GM19238 (cell line): ENCODE results near the gene TCAP.
A peak's percentile ranks its signal among the peaks of the same experiment; 100 is the strongest.
"Not testable (repeated sequence)": the region's sequence is repeated elsewhere in the genome, so short reads cannot be mapped to it uniquely, and the experiment has no call there.

ENCODE experiments used
- DNase-seq: peaks from one replicate; pipeline ENCODE4 v3.0.0; 2011; ENCODE audit warnings: low spot score; ENCODE audit not compliant: insufficient read length

The TCAP gene

DNA sequence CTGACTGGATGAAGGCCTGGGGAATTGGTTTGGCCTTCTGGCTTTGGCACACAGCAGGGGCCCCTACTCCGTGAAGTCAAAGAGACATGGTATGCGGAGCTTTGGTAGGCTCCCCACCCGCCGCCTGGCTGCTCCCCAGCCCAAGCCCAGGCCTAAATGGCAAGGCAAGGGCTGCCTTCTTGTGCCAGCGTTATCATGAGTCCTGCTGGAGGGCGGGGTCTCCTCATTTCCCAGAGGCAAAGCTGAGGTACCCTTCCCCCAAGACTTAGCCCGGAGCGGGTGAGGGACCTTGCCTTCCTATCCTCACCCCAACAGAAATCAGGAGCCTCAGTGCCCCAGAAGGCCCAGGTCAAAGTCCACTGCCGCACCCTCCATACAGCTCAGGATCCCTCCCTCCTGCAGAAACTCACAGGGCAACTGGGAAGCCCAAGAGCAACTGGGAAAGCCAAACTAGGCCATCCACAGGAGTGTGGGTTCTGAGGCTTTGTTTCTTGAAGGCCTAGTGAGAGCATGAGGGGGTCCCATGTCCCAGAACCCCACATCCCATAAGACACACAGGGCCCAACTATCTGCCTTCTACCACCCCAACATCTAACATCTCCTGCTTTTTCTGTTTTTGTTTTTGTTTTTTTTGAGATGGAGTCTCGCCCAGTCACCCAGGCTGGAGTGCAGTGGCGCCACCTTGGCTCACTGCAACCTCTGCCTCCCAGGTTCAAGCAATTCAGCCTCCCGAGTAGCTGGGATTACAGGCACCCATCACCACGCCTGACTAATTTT lies 13.4 kb downstream of the TCAP start:
- no peak for DNase-seq

DNA sequence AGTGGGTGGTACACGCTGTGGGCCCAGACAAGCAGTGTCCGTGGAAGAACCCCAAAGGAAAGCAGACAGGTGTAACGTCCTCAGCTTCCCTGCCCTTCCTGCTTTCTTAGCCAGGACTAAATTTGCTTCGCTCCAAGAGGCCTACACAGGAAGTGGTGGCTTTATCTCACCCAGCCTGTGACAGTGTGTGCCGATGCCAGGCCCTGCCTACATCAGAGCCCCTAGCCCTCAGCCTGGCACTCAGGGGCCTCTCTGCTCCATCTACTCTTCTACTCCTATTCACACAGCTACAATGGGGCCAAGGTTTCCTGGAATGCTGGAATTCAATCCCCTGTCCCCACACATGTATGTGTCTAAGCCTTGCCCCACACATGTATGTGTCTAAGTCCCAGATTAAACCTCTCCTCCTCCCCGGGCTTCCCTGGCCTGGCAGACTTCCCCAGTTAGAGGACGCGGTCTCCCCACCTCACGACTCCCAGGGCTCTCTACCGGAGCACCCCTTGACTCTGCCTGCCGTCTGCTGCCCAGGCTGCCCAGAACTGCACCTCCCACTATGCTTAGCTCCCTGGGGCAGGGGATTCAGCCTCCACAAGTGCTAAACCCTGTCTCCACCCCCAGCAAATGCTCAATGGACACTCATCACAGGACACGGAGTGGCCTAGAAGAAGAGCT lies 14.5 kb downstream of the TCAP start:
- no peak for DNase-seq

DNA sequence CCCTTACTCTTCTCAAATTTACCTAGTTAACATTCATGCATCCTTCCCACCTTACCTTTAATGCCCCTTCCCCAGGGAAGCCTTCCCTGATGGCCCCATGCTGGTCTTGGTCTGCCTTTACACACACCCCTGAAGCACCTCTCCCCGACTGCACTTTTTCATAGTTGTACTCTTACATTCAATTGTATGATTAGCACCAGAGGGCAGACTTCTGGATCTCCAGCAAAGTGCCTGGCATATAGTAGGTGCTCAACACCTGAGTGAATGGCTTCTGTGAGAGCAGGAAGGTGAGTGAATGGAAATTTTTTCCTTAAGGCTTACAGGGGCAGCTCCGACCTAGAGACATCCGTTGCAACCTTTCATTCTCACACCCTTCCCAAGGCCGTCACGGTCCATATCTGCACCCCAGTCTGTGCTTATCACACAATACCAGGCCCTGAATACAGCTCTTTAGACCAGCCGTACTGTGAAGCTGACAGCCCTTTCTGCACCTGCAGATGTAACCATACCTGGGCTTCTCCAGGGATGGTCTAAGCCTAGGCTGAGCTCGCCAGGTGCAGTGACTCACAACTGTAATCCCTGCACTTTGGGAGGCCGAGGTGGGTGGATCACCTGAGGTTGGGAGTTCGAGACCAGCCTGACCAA lies 18.3 kb downstream of the TCAP start:
- DNase-seq, result no peak

DNA sequence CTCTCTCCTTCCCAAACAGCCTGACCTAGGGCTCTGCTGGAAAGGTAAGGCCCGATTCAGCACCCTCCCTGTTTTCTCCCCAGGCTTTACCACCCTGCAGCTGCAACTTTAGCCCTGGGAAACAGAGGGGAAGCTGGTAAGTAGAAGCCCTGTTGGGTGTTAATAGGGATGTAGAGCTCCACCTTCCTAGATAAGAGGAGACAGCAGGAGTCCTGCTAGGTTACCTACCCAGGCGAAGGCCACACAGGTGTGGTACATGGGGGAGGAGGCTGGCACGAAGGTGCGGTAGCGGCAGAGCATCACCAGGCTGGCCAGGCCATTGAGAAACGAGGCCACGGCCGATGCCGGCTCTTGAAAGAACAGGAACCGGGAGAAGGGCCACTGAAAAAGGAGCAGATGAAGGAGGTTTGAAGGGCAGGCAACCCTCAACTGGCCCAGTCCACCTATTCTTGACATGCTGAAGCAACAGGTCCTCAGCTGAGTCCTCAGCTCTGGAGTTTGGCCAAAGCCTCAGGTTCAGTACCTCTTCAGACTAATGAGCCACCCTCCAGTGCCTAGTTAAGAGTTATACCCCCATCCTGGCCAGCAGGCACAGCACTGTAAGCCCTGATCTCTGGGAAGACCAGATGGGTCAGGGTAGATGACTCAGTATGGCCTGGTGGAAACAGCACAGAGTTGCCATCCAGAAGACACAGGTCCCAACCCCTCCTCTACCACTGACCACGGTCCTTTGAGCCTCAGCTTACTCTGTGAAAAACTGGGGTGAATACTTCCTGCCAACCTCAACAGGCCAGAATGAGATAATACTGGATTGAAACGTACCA lies 19.4 kb downstream of the TCAP start:
- DNase-seq, result no peak

DNA sequence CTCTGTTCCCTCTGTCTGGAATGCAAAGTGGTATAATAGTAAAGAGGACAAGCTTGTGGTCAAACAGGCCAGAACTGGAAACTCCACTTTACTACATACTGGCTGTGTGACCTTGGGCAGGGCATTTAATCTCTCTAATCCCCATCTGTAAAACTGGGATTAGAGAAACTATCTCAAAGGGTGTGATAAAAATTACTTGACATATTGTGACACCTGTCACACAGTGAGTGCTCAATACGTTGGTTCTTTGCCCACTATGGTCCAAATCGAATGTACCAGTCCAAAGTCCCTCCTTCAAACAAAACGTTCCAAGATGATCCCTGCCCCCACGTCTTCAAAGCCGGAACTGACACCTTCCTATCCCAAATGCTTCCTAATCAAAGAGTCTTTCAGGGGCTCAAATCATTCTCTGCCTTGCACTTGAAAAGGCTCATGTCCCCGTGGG lies 22.0 kb downstream of the TCAP start:
- DNase-seq, result no peak

DNA sequence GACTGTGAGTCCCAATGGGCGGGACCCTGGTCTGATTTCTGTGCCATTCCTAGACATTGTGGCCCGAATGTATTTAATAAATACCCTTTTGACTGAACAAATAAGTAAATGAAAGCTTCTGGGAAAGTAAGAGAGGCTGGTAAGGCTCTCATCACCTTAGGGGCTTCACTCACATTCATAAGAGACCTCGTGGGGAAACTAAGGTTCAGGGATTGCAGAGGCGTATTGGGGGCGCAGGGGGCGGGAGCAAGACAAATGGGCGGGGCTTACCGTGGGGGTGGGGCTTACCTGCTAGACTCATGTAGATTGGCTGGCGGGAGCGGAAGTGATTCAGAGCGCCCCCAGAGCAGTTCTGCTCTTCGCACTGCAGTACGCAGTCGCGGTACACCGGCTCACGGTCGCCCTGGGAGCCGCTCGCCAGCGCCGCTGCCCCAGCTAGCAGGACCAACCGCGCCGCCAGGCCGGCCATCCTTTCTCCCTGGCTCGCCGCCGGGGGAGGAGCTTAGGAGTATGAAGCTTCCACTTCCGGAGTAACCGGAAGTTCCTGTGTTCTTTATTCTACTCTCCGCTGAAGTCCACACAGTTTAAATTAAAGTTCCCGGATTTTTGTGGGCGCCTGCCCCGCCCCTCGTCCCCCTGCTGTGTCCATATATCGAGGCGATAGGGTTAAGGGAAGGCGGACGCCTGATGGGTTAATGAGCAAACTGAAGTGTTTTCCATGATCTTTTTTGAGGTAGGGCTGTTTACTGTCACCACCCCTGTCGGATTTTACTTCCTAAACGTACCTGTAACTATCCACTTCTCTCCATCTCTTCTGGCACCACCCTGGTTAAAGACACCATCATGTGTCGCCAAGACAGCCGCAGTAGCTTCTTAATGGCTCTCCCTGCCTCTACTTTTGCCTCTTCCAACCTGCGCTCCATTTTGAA lies 22.7 kb downstream of the TCAP start, which contains the start of gene PGAP3:
TSS of gene PGAP3 (minus strand) at position 512 of the 929 bp plus-strand sequence. CDS start at position 469, 43 bp downstream.
- peak; percentile 89 for DNase-seq

DNA sequence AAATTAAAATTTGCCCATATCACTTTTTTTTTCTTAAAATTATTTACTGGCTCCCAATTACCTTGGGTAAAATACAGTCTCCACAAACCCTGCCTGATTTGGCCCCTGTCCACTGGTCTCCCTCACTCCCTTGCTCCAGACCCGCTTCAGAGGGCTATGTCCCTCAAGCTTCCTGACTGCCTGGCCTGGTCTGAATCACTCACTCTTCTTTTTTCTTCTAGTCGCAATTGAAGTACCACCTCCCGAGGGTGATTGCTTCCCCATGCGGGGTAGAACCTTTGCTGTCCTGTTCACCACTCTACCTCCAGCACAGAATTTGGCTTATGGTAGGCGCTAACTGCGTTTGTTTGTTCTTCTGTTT lies 23.3 kb downstream of the TCAP start:
- no peak for DNase-seq

DNA sequence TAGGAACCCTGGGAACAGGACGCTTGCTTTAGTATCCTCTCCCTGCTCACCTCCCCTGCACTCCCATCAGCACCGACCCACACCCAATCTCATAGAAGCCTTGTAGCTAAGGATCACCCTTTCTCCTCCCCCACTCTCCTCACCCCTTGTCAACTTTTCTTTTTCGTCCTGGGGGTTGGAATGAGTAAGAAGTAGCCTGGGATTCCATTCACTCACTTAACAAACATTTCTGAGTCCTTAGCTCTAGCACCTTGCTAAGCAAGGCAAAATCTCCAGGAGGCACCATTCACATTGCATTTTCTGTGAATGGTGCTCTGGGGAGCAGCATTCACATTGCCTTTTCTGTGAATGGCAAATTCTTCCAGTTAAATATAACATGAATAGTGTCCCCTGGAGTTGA lies 23.8 kb downstream of the TCAP start:
- no peak for DNase-seq

DNA sequence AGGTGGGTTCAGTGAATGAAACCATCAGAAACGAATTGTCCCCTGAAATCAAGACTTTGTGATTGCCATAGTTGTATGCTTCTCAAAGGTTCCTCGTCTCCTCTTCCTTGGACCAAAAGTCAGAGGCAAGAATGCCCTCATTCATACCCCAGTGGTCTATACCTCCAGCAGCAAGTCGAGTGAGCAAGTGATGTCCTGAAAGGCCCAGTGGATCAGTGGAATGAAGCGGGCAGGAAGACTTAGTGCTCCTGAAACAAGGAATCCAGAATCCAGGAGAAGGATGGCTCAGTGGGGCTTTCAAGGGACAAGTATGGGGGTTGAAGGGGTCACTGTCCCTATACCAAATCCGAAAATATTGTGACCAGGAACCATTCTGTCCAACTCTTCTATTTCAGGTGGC lies 29.4 kb downstream of the TCAP start:
- DNase-seq, result no peak

DNA sequence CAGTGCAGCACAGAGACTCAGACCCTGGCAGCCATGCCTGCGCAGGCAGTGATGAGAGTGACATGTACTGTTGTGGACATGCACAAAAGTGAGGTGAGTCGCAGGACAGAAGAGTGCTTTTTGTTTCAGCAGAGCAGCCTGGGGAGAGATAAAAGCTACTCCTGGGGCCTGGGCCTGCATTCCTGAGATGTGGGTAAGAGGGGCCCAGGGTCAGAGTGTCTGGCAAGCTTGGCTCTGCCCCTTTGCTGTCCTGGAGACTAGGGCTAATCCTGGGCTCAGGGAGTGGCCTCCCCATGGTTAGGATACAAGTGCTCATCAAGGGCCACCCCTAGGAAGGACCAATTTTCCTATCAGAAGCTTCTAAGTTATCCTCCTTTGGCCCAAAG lies 29.9 kb downstream of the TCAP start:
- DNase-seq, result no peak

DNA sequence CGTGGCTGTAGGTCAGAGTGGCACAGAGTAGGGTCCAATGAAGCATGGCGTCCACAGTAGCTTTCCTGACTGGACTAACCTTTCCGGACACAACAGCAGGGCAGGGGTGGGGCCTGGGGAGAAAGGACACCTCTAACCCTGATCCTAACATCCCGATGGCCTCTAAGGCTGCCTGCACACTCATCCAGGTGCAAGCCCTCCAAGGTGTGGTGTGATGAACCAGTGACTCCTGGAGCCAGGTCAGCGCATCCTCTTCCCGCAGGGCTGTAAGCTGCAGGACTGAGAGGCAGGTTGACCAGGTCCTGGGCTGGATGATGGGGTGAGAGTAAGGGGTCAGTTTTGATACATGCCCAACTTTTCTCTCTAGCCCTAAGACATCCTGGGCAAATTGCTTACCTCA lies 31.6 kb downstream of the TCAP start:
- no peak for DNase-seq

DNA sequence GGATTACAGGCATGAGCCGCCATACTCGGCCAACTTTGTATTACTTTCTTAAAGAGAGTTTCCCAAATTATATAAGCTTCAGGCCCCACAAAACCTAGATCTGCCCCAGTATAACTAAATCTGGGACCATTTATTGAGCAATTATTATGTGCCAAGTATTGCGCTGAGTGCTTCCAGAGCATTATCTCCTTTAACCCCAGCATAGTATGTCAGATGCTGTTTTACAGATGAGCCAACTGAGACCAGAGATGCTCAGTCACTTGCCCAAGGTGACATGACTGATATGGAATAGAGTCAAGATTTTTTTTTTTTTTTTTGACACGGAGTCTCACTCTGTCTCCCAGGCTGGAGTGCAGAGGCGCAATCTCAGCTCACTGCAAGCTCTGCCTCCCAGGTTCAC lies 32.8 kb downstream of the TCAP start:
- no peak for DNase-seq

DNA sequence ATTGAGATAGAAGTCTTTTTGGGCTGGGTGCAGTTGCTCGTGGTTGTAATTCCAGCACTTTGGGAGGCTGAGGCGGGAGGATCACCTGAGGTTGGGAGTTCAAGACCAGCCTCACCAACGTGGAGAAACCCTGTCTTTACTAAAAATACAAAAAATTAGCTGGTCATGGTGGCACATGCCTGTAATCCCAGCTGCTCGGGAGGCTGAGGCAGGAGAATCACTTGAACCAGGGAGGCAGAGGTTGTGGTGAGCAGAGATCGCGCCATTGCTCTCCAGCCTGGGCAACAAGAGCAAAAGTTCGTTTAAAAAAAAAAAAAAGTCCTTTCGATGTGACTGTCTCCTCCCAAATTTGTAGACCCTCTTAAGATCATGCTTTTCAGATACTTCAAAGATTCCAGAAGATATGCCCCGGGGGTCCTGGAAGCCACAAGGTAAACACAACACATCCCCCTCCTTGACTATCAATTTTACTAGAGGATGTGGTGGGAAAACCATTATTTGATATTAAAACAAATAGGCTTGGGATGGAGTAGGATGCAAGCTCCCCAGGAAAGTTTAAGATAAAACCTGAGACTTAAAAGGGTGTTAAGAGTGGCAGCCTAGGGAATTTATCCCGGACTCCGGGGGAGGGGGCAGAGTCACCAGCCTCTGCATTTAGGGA lies 34.1 kb downstream of the TCAP start:
- DNase-seq, result not testable (repeated sequence)

DNA sequence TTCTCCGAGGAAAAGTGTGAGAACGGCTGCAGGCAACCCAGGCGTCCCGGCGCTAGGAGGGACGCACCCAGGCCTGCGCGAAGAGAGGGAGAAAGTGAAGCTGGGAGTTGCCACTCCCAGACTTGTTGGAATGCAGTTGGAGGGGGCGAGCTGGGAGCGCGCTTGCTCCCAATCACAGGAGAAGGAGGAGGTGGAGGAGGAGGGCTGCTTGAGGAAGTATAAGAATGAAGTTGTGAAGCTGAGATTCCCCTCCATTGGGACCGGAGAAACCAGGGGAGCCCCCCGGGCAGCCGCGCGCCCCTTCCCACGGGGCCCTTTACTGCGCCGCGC lies 34.6 kb downstream of the TCAP start, which contains the start of gene ERBB2:
TSS of gene ERBB2 (plus strand) at position 247 of the 330 bp plus-strand sequence. CDS start 175 bp downstream, outside the sequence.
- DNase-seq, result no peak

DNA sequence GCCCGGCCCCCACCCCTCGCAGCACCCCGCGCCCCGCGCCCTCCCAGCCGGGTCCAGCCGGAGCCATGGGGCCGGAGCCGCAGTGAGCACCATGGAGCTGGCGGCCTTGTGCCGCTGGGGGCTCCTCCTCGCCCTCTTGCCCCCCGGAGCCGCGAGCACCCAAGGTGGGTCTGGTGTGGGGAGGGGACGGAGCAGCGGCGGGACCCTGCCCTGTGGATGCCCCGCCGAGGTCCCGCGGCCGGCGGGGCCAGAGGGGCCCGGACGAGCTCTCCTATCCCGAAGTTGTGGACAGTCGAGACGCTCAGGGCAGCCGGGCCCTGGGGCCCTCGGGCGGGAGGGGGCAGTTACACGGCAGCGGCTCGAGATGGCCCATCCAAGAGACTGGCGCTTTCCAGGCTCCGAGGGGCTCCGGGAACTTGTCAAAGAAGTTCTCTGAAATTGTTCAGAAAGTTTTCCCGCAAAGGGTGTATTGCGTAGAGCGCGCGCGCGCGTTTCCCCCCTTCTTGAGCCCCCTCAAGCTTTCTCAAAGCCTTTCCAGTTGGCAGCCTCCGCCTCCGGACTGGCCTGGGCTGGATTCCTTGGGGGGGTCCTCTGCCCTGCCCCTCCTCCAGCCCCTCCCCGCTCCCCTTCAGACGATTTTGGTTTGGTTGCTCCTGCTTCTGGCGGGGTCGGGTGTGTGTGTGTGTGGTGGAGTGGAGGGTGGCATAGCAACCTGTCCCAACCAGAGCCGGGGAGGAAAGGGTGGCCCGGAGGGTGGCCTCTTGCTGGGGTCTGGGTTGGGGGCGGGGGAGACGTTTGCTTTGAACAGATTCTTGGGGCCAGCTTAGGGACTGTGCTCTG lies 35.2 kb downstream of the TCAP start:
- no peak for DNase-seq

DNA sequence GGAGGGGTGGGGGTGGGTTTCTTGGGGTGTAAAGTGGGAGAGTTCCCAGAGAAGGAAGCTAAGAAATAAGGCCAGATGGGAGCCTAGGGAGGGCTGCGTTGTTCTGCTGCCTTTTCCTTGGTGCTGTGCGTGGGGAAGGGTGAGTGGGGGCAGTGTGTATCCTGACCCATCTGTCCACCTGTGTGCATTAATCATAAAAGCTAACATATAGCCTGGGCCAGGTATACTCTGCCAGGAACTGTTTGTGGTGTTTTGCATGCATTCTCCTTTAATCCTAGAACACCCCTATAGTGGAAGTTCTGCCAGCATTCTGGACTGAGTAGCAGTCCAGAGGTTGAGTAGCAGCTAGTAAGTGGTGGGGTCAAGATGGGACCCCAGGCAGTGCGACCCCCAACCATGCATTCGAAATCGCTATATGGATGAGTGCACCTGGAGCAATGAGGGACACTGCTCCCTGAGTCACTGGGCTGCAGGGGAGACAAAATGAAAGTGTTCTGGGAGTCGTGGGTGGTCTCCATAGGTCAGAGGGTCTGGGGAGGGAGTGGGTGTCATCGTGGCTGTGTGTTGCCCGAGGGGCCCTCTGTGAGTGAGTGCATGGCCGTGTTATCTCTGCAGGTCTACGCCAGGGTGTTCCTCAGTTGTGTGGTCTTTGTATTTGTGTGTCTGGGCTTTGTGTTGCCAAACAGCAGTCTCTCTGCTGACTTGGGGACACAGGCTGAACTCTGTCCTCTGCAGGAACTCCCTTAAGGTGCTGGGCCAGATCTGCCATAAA lies 36.0 kb downstream of the TCAP start:
- no peak for DNase-seq

DNA sequence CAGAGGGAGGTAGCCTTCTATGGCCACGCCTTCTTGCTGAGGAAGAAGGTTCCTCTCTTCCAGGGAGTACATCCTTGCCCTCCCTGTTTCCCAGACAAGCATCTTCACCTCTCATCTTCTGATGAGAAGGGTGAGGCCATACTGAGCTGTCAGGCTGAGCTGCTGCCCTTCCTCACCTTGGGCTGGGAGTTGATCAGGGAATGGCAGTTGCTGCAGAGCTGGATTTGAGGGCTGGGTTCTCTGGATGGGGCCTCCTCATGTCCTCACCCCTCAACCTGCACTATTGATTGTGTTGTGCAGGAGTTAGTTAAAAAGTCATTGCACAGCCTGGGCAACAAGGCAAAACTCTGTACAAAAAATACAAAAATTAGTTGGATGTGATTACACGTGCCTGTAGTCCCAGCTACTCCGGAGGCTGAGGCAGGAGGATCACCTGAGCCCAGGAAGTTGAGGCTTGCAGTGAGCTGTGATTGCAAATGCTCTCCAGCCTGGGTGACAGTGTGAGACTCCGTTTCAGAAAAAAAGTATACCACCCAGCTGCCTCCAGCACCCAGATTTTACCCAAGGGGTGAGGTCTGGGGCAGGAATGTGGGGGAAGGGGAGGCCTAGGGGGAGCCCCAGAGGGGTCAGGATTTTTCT lies 36.8 kb downstream of the TCAP start:
- no peak for DNase-seq
